Mammary epithelial cell (primary cell): ENCODE data around the gene ZNF385A.

Source experiments
- CTCF ChIP-seq, 2 donors: IDR thresholded peaks in 1 of 2; conservative IDR thresholded peaks in 1 of 2; 2 replicates each; pipeline ENCODE4 v1.5.1; 2011 to 2012; ENCODE audit warnings: inconsistent platforms in 2 of 2, low read length in 2 of 2, mild to moderate bottlenecking in 2 of 2, control low read depth in 1 of 2, low read depth in 1 of 2; ENCODE audit not compliant: insufficient read depth in 1 of 2; ENCODE audit errors: extremely low read depth in 1 of 2
- EZH2 ChIP-seq: IDR thresholded peaks from 2 replicates; pipeline ENCODE4 v1.6.1; 2012; ENCODE audit warnings: low read length, inconsistent platforms, borderline replicate concordance

GRCh38 chr12:54385251-54385914 is 850 bp upstream of the ZNF385A start:
- TF ChIP-seq CTCF (conservative IDR thresholded peaks at IDR 0.05 in 1 of 2, IDR thresholded peaks at IDR 0.05 in 1 of 2; ENCODE audit: extremely low read depth in 1 of 2, insufficient read depth in 1 of 2, low read depth in 1 of 2, low read length in 2 of 2) (no peak), EZH2 (no peak)
